ACHN (cell line): ENCODE data around the gene FAM181A.

Source experiments
- DNase-seq: peaks from one replicate; pipeline ENCODE4 v3.0.0-alpha.2; 2015
- in situ Hi-C: cut with HindIII; loops from 2 replicates; pipeline ENCODE4 v1.10.0; 2017; ENCODE audit warnings: low sequenced_read_pairs, low pct_ligation_motif_present, low pct_unique_long_range_greater_than_20kb

Gene FAM181A

DNA sequence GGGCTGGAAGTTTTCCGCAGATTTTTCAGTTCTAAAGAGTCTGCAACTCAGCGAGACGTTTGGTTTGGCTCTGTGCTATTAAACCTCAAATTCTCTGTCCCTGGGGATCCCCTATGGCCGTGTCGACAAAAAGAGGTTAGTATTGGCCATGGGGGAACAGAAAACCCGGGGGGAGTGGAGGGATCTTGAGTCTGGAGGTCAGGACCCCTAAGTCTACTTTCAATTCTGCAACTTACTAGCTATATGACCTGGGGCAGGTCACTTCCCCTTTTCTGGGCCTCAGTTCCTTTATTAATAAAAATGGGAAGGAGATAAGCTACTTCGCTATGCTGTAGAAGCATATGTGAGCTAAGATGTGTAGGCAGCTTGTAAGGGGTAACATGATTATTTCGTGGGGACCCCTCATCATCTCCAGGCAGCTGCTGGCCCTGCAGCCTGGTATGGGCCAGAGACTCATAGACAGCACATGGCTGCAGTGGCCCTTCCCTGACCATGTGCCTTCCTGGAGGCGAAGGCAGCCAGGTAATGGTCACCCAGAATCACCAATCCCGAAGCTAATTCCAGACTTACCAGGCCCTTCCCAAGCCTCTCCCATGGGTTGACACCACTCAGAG is 40.6 kb downstream of the FAM181A start:
- in situ Hi-C loops: no loop called here
- DNase-seq: no peak

DNA sequence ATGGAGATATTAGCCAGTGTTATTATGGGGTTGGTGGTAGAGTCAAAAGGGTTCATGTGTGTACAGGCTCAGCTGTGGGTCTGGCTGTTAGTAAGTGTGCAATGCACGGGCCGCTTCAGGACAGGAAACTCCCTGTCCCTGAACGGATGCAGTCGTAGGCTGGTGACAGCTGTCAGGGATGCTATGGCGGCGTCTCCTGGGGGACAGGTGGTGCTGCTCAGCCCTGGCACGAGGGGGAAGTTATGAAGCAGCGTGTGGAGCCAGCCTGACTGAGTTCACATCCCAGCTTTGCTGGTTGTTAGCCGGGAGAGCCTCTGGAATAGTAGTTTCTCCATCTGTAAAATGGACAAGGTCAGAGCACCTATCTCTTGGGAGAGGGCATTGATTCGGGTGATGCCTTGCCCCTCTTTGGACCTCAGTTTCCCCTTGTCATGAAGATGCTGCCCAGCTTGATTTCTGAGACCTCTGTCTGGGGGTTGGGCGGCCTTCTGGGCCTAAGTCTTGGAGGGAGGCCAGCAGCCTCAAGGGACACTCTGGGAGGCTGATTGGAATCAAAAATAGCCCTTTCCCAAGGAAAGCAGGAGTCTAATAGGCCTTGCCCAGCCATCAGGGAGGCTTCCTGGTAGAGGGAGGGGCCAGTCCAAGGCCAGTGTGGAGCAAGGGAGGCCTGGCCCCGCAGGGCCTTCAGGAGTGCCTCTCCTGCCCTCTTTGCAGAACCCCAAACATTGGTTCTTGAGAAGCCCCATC is 42.1 kb downstream of the FAM181A start:
- no peak for DNase-seq
- in situ Hi-C loops: no loop called here

GRCh38 chr14:93970585-93970964 is 43.4 kb downstream of the FAM181A start:
- in situ Hi-C loops: no loop called here

GRCh38 chr14:93970965-93971634 is 44.0 kb downstream of the FAM181A start:
- in situ Hi-C loops: no loop called here
- DNase-seq: peak; percentile 40

More at GRCh38 chr14:93970585-93970964, 43.4 kb downstream of the FAM181A start:
- peak; percentile 56 for DNase-seq

GRCh38 chr14:93971635-93972027 is 44.5 kb downstream of the FAM181A start:
- no peak for DNase-seq
- in situ Hi-C loops: no loop called here

GRCh38 chr14:93972618-93973205 is 45.6 kb downstream of the FAM181A start:
- in situ Hi-C loops: no loop called here
- no peak for DNase-seq

GRCh38 chr14:93973607-93974006 is 46.5 kb downstream of the FAM181A start:
- in situ Hi-C loops: no loop called here
- DNase-seq: no peak

GRCh38 chr14:93974299-93974698 is 47.2 kb downstream of the FAM181A start:
- no peak for DNase-seq
- in situ Hi-C loops: no loop called here

GRCh38 chr14:93974833-93975232 is 47.7 kb downstream of the FAM181A start:
- in situ Hi-C loops: no loop called here
- no peak for DNase-seq

DNA sequence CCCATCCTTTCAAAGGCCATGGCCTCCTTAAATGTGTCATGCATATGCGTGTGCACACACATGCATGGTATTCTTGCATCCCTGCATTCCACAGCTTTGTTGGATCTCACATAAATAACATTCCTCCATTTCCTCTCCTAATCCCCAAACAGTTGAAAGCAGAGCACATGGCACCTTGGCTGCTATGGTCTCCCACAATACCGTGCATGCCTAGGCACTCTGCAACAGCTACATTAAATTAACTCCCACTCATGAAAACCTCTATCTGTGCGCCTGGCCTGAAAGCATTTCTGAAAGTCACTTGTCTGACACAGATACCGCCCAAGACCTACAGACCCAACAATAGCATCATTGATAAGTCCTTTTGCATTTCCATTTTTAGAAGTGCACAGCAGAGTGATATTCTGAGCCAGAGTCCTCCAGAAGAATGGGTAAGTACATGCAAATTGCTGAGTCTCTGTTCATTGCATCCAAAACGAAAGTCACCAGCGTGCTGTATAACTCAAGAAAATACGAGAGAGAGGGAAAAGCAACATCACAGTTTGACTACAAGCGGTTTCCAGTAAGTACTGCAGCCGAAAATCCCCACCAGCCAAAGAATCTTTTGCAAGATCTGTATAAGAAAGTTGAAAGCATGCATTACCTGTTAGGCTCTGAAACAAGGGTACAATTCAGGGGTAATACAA is 48.8 kb downstream of the FAM181A start:
- DNase-seq: no peak
- in situ Hi-C loops: no loop called here

- in situ Hi-C loops: no loop called here
- no peak for DNase-seq
Measured at GRCh38 chr14:93976477-93977057, 49.4 kb downstream of the FAM181A start, which contains the start of gene ASB2. Gene ASB2, minus strand, starts transcription at chr14:93976570. Its CDS starts 12,031 bp downstream, at chr14:93964539.

GRCh38 chr14:93977171-93977570 is 50.0 kb downstream of the FAM181A start:
- in situ Hi-C loops: no loop called here
- DNase-seq: no peak

DNA sequence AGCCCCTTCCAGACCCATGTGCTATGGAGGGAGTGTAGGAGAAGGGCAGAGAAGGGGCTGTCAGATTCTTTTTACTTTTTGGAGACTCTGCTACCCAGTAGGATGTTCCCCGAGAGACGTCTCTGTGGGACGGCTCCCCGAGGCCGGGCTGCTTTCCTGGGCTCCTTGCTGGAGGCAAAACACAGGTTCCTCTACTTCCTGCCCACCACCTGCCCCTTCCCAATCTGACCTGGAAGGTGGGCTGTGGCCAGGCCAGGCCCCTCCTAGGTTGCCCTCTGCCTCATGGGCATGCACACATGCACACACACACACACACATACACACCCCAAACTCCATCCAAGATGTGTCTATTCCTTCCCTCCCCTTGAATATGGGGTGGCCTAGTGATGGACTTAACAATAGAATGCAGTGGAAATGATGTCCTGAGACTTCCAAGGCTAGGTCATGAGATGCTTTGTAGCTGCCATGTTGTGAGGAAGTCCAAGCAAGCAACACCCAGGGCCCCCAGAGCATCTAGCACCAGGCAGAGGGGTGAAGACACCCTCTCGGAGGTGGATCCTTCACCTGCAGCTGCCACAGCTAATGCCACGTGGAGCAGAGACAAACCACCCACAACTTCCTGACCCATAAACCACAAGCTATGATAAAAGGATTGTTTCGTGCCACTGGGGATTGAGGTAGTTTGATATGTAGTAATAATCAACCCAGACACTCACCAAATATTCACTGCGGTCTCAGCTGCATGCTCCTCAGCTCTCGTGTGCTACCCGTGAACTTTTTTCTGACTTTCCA is 50.8 kb downstream of the FAM181A start:
- peak; percentile 92 for DNase-seq
- in situ Hi-C loops: no loop called here

- in situ Hi-C loops: no loop called here
- no peak for DNase-seq
Measured at GRCh38 chr14:93978735-93979134, 51.6 kb downstream of the FAM181A start.
